Measurements from ENCODE around the gene UBE2V1. TPM values are rescaled to one million over a fixed set of nuclear protein-coding genes. Genes with fewer than 3 reads are reported as not detected.

UBE2V1 gene
- total RNA-seq, 2 experiments from 2014 or later: 115 to 140 TPM

DNA sequence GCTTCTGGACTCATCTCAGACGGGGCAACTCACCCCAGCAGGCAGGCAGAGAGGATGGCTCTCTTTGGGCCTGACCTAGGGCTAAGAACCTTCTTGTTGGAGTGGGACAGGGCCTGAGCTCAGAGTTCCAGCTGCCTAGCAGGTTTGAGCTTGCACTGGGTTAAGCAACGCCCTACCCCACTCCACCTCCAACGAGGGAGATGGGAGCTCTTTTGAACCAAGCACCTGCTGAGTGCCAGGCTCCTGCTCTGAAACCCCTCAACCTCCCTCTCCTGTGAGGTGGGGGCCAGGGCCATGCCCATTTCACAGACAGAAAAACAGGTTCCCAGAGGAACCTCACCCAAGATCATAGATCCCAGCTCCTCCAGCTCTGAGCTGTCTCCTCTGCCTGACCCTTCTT is 75.8 kb downstream of the UBE2V1 start:
- Mint-ChIP-seq H3K27ac (no peak overlapping the region), H3K27me3 (no peaks in the 10 kb centered on the region), H3K9me3 (no peaks in the 10 kb centered on the region), H3K4me3 (no peak overlapping the region), H3K36me3 (ENCODE audit: low read depth) (no peaks in the 10 kb centered on the region), H3K4me1 (ENCODE audit: low read depth) (peaks cover 5% of the 10 kb centered on the region)
- H3K36me3 ChIP-seq (ENCODE audit: insufficient read depth, low read length): no peaks in the 10 kb centered on the region
- TF ChIP-seq, protein P1, sequence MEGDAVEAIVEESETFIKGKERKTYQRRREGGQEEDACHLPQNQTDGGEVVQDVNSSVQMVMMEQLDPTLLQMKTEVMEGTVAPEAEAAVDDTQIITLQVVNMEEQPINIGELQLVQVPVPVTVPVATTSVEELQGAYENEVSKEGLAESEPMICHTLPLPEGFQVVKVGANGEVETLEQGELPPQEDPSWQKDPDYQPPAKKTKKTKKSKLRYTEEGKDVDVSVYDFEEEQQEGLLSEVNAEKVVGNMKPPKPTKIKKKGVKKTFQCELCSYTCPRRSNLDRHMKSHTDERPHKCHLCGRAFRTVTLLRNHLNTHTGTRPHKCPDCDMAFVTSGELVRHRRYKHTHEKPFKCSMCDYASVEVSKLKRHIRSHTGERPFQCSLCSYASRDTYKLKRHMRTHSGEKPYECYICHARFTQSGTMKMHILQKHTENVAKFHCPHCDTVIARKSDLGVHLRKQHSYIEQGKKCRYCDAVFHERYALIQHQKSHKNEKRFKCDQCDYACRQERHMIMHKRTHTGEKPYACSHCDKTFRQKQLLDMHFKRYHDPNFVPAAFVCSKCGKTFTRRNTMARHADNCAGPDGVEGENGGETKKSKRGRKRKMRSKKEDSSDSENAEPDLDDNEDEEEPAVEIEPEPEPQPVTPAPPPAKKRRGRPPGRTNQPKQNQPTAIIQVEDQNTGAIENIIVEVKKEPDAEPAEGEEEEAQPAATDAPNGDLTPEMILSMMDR (IDR thresholded peaks at IDR 0.05): no peak
- ATAC-seq (ENCODE audit: poor library complexity) (no peak), DNase-seq (no peak)
- no peaks in the 10 kb centered on the region for H3K9me3 ChIP-seq (ENCODE audit: control insufficient read depth in 1 of 2, insufficient read depth in 1 of 2, low read length in 2 of 2)
- ChIA-PET CTCF (no interaction called here), POLR2A (no interaction called here)
- no peak overlapping the region for H3K27ac ChIP-seq (ENCODE audit: low read depth in 1 of 2, low read length in 2 of 2)
- H3K27me3 ChIP-seq (ENCODE audit: control insufficient read depth in 1 of 2, insufficient read depth in 2 of 2, low read length in 2 of 2): no peaks in the 10 kb centered on the region
- H3K4me1 ChIP-seq (ENCODE audit: insufficient read depth, low read length): peaks cover 2% of the 10 kb centered on the region
- no peak overlapping the region for H3K4me3 ChIP-seq (ENCODE audit: low read length)
- intact Hi-C loops (cut with DNase I, micrococcal nuclease): no loop called here

- no peaks in the 10 kb centered on the region for H3K9me3 Mint-ChIP-seq
- H3K27ac Mint-ChIP-seq: no peak overlapping the region
- POLR2A ChIA-PET: no interaction called here
- H3K4me1 ChIP-seq (ENCODE audit: insufficient read depth, low read length): peaks cover 2% of the 10 kb centered on the region
- no peaks in the 10 kb centered on the region for H3K36me3 ChIP-seq (ENCODE audit: insufficient read depth, low read length)
- CTCF ChIA-PET: no interaction called here
- H3K27ac ChIP-seq (ENCODE audit: low read depth in 1 of 2, low read length in 2 of 2): no peak overlapping the region
- no peak overlapping the region for H3K4me3 ChIP-seq (ENCODE audit: low read length)
- H3K4me1 Mint-ChIP-seq (ENCODE audit: low read depth): peaks cover 5% of the 10 kb centered on the region
- H3K27me3 ChIP-seq (ENCODE audit: control insufficient read depth in 1 of 2, insufficient read depth in 2 of 2, low read length in 2 of 2): no peaks in the 10 kb centered on the region
- DNase-seq (no peak), ATAC-seq (ENCODE audit: poor library complexity) (no peak)
- H3K36me3 Mint-ChIP-seq (ENCODE audit: low read depth): no peaks in the 10 kb centered on the region
- intact Hi-C loops (cut with DNase I, micrococcal nuclease): no loop called here
- TF ChIP-seq, protein P1 (IDR thresholded peaks at IDR 0.05): no peak
- H3K9me3 ChIP-seq (ENCODE audit: control insufficient read depth in 1 of 2, insufficient read depth in 1 of 2, low read length in 2 of 2): no peaks in the 10 kb centered on the region
- H3K27me3 Mint-ChIP-seq: no peaks in the 10 kb centered on the region
- no peak overlapping the region for H3K4me3 Mint-ChIP-seq
Observed at GRCh38 chr20:50036703-50037102, 76.2 kb downstream of the UBE2V1 start.

- no peak for DNase-seq
- H3K27me3 ChIP-seq (ENCODE audit: control insufficient read depth in 1 of 2, insufficient read depth in 2 of 2, low read length in 2 of 2): no peaks in the 10 kb centered on the region
- ChIA-PET POLR2A (no interaction called here), CTCF (no interaction called here)
- Mint-ChIP-seq H3K4me3 (no peak overlapping the region), H3K27me3 (no peaks in the 10 kb centered on the region), H3K4me1 (ENCODE audit: low read depth) (no peaks in the 10 kb centered on the region), H3K36me3 (ENCODE audit: low read depth) (no peaks in the 10 kb centered on the region), H3K9me3 (no peaks in the 10 kb centered on the region), H3K27ac (no peak overlapping the region)
- no peaks in the 10 kb centered on the region for H3K9me3 ChIP-seq (ENCODE audit: control insufficient read depth in 1 of 2, insufficient read depth in 1 of 2, low read length in 2 of 2)
- no peaks in the 10 kb centered on the region for H3K36me3 ChIP-seq (ENCODE audit: insufficient read depth, low read length)
- TF ChIP-seq, protein P1 (IDR thresholded peaks at IDR 0.05): no peak
- no peaks in the 10 kb centered on the region for H3K4me1 ChIP-seq (ENCODE audit: insufficient read depth, low read length)
- intact Hi-C loops (cut with DNase I, micrococcal nuclease): no loop called here
- no peak overlapping the region for H3K27ac ChIP-seq (ENCODE audit: low read depth in 1 of 2, low read length in 2 of 2)
- ATAC-seq (ENCODE audit: poor library complexity): no peak
- H3K4me3 ChIP-seq (ENCODE audit: low read length): no peak overlapping the region
Observed at GRCh38 chr20:50034567-50035180, 78.3 kb downstream of the UBE2V1 start.

Measured in CD4-positive, alpha-beta T cell (primary cell).